ENCODE measurements around the gene MYCL.

Gene MYCL

DNA sequence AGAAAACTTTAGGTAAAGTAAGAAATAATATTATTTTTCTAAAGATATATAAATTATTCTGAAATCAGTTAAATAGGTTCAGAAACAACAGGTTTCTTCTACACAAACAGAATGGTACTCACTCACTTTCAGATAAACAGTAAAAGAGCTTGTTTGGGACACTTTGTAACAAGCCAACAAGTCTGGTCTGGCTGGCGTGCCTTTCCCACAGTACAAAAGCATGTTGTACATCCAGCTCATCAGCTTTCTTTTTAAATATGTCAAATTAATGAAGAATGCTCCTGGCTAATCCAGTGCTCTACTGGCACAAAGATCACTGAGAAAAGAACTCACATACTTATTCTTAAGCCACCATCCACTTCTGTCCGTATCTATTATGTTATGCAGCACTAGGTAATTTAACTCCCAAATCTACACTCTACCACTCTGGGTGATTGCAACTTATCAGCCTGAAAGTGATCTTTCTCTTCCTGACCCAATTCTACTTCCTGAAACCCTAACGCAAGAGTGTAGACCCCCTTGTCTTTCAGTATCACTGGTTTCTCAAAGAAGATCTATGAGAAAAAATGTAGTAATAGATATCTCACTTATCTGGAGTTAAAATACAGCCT, 51.0 kb downstream of the MYCL start:
- no peak for FAIRE-seq

DNA sequence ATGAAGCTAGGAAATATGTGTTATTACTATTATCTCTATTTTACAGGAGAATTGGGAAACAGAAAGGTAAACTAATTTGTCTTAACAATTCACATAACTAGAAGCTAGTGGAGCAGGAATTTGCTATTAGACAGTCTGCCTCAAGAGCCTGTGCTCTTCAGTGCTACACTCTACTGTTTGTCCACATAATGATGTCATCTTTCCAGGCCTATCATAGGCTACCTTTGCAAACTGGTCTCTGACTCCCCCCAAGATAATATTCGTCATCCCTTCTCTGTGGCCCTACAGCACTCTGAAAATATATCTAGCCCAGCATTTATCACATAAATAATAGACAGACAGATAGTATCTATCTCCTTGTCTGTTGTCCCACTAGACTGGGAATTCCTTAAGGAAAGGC, 52.5 kb downstream of the MYCL start:
- no peak for FAIRE-seq

DNA sequence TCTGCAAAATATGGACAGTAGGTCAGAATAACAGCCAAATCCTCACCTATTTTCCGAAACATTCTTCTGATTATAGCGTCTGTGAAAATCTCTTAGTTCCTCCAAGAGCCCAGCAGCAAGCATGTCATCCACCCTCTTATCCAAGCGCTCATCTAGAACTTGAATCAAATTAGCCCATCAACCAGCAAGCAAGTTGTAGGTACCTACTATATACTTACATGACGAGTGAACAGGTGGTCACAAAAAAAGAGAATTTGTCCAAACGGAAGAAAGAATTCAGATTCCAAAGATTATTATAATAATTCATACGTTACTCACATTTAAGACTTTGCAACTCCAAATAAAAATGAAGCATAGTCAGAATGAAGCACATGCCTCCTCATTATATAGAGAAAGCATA, 53.8 kb downstream of the MYCL start:
- FAIRE-seq = no peak

DNA sequence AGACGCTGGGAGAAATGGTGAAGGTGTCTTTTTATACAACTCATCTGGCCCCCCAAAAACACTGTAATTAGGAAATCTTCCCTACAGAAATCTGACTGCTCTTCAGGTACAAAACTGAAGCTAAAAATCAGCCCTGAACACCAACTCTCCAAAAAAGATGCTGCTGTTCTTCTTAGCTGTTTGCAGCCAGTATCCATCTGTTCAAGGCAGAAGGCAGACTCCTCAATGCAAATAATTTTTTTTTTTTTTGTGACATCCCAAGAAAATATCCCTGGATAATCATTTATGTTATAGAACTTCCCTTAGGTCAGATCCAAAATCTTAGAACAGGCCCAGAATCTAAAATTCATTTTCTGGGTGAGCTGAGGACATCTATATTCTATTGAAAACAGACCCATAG, 54.9 kb downstream of the MYCL start:
- no peak for FAIRE-seq

DNA sequence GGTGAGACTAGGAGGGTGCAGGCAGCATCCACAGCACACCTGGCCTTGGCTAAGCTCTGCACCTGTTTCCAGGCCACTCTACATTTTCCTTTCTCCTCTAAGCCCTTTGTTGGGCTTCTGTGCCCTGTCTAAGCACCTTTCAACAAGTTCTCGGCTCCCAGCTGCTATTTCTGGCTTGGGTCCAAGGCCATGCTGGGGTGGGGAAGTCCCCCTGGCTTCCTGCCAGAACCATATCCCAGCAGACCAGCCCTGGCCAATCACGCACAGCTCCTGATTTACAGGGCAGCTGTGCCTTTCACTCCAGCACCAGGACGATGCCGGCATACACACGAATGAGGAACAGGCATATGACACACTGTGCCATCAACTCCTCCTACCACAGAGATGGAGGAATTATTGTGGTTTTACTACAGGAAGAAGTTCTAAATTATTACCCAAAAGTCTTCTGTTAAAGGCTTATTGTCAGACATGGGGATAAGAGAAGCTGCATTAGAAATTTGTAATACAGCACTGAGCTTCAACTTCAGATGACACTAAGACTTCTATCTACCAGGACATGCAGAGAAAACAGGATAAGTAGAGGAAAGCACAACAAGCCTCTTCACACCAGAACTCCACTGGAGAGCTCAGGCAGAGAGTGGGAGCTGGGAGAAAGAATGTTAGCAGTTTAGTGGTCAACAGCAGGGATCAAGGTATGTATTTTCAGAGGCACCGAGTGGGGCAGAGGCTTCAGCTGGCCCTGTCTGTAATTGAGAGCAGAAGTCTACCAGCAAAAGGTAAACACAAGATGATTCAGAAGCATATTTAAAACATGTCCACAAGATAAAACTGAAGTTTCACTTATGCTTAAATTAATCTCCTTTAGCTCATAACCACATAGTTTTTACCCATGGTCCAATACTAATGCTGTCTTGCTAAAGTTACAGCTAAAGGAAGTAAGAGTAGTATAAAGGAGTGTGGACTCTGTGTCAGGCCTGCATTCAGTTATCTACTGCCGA, 55.8 kb downstream of the MYCL start:
- FAIRE-seq = no peak
